ENCODE measurements around the gene BAZ2B. TPM values are rescaled to one million over a fixed set of nuclear protein-coding genes. Genes with fewer than 3 reads are reported as not detected.
"Not testable (repeated sequence)": the region's sequence is repeated elsewhere in the genome, so short reads cannot be mapped to it uniquely, and the experiment has no call there.

The BAZ2B gene
- polyA plus RNA-seq, 3 donors = 73.8 to 95.9 (median 79.9) TPM

DNA sequence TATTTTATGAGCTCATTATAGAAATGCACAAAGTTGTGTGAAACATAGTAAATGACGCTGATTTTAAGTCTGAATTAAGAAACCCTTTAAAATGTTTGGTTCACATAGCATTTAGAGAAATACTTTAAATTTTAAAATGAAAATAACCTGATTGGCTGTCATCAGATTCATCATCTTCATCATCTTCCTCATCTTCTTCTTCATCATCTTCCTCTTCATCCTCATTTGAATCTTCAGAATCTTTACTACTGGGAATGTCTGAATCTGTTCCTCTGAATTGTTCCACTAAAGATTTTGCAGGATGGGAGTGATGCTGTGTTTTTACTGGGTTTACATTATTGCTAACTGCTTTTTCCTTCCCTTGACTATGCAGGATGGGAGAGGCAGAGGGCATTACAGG, 183.7 kb downstream of the BAZ2B start:
- DNase-seq (ENCODE audit: low read depth in 3 of 3, low spot score in 2 of 3) = no peak

DNA sequence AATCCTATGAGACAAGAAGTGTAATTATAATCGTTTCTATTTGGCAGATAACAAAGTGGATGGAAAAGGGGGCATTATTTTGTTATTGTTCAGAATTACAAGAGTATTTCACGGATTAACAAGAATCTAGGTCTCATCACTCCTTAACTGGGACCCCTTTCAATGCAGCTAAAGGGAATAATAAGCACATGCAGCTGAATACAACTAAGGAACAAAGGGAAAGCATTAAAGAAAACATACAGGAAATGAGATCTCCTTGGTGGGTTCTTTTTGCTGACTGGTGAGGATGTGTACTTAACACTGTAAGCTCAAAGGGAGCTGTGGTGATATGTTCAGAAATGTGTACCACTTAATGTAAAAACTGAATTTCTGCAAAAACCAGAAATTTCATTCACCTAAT, 189.3 kb downstream of the BAZ2B start:
- no peak for DNase-seq (ENCODE audit: low read depth in 3 of 3, low spot score in 2 of 3)

- no peak for DNase-seq (ENCODE audit: low read depth in 3 of 3, low spot score in 2 of 3)
Measured at GRCh38 chr2:159419403-159419802, 196.9 kb downstream of the BAZ2B start.

DNA sequence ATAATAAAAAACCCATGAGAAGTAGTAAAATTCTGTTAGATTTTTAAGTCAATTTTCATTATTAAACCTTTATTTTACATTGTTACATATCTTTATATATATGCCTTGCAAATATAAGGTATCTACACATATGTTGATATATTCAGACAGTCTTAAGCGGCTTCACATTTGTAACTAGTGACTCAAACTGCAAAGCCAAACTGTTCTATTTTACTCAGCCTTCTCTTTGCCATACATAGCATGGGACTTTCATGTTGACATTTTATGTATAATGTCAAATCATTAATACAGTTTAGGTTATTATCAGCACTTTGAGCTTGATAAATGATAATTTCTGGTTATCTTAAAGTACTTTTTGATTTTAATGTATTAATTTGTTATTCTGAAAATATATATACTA, 204.9 kb downstream of the BAZ2B start:
- no peak for DNase-seq (ENCODE audit: low read depth in 3 of 3, low spot score in 2 of 3)

GRCh38 chr2:159410276-159410675, 206.1 kb downstream of the BAZ2B start:
- DNase-seq (ENCODE audit: low read depth in 3 of 3, low spot score in 2 of 3) = no peak

DNA sequence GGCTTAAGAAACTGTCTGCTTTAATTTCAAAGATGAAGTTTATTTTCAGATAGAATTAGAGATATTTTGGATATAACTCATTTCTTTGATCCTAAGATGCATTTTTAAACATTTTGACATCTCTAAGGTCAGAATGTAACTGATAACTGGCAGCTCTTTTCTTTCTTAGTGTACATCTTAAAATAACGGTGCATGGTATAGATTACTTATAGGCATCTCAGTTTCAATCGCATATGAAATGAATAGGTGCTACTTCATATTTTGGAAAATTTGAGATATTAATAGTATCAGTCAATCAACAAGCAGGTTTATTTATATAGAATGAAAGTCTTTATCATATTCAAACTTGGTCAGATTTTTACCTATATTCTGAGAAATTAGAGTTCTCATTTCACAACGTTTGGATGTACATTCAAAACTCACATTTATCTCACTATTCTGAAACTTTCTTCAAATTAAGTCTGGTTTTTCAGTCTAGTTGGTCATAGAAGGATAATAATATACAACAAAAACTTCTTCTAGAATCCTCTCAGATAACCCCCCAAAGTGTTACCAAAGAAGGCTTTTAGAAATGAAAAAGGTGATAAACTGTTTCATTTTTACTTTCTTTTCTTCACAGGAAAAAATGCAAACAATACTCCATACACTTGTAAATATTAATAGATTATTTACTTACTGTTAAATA, 207.1 kb downstream of the BAZ2B start:
- DNase-seq (ENCODE audit: low read depth in 3 of 3, low spot score in 2 of 3) = no peak

- no peak for DNase-seq (ENCODE audit: low read depth in 3 of 3, low spot score in 2 of 3)
Measured at GRCh38 chr2:159402790-159403189, 213.6 kb downstream of the BAZ2B start.

GRCh38 chr2:159402160-159402559, 214.2 kb downstream of the BAZ2B start:
- DNase-seq (ENCODE audit: low read depth in 3 of 3, low spot score in 2 of 3) = not testable (repeated sequence)

DNA sequence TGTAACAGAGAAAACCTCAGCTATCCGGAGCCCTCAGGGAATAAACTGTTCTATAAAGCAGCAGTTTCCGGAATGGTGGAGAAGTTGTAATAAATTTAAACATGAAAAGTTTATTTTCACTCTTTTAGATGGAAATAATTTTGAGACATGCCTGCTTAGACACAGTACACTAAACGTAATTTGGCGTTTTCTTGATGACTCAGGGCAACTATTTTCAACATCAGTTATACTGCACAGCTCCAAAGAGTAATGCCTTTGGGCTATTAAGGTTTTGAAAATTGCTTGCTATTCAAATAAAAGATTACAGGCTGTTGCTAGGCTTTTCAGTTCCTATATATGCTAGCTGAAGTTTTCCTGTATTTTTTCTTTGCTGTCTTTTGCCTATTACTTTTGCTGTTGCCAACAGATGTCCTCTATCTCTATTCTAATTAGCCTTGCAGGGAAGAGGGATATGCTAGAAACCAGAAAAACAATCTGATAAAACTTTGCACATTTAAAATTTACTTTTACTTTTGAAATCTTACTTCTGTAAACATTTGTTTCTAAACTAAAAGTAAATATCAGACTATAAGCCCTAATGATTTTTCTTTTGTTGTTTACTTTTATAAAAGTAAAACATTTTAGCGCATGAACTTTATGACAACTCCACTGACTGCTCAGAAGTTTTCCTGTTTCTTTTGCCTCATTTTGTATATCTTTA, 216.5 kb downstream of the BAZ2B start:
- no peak for DNase-seq (ENCODE audit: low read depth in 3 of 3, low spot score in 2 of 3)

DNA sequence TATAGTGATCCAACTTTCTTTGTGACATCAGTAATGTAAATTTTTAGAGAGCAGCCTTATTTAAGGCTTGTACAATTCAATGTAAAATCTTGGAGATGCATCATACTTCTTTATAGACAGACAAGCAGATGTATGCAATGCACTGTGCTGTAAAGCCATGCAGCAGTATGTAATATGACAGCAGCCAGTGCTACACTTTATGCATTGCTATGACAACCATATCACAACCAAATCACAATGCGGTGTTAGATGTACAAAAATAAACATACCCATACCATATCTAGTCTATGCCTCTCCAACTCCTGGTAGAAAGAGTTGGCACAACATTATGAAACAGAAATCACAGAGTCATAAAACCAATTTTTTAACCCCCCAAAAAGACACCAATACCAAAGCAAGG, 219.5 kb downstream of the BAZ2B start:
- no peak for DNase-seq (ENCODE audit: low read depth in 3 of 3, low spot score in 2 of 3)

- no peak for DNase-seq (ENCODE audit: low read depth in 3 of 3, low spot score in 2 of 3)
Measured at GRCh38 chr2:159382447-159383028, 233.8 kb downstream of the BAZ2B start.

DNA sequence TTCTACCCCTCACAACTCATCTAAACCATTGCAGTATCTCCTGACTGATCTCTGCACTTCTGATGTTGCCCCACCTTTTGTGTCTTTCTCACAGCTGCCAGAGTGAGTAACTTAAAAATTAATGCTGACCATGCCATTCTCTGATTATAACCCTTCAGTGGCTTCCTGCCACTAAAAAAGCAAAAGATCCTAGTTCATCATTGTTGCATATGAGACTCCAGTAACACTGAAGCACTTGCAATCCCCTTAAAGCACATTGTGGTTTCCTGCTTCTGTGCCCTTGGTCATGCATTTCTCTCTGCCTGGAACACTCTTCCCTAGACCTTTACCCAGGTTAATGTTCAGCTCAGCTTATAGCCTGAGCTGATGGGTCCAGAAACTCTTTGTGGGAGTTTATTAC, 234.8 kb downstream of the BAZ2B start:
- DNase-seq (ENCODE audit: low read depth in 3 of 3, low spot score in 2 of 3) = no peak

GRCh38 chr2:159380685-159381239, 235.6 kb downstream of the BAZ2B start:
- DNase-seq (ENCODE audit: low read depth in 3 of 3, low spot score in 2 of 3) = no peak

DNA sequence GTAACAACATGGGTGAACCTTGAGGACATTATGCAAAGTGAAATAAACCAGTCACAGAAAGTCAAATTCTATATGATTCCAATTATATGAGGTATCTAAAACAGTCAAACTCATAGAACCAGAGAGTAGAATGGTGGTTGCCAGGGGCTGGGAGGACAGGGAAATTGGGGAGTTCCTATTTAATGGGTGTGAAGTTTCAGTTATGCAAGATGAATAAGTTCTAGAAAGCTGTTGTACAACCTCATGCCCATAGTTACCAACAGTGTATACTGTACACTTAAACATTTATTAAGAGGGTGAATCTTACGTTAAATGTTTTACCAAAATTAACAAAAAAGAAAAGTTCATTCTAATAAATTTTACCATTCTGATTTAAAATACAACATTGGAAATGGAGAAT, 237.2 kb downstream of the BAZ2B start:
- no peak for DNase-seq (ENCODE audit: low read depth in 3 of 3, low spot score in 2 of 3)

GRCh38 chr2:159375241-159375640, 241.1 kb downstream of the BAZ2B start:
- DNase-seq (ENCODE audit: low read depth in 3 of 3, low spot score in 2 of 3) = no peak

DNA sequence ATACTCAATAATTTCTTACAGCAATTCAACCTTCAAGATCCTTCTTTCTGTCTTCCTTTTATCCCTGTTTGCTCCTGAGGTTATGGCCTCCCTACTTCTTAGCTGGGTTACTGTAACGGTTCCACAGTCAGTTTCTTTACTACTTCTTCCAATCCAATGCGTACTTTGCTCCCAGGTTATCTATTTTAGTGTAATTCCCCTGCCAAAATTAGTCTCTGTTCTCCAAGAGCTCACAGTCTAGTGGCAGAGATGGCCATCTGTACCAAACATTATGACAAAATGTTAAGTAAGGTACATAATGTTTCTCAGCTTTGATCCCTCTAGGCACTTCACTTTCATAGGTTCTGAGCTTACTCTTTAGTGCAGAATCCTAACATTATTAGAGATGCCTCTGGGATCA, 244.8 kb downstream of the BAZ2B start:
- no peak for DNase-seq (ENCODE audit: low read depth in 3 of 3, low spot score in 2 of 3)

- DNase-seq (ENCODE audit: low read depth in 3 of 3, low spot score in 2 of 3) = no peak
Measured at GRCh38 chr2:159366538-159366937, 249.8 kb downstream of the BAZ2B start.

DNA sequence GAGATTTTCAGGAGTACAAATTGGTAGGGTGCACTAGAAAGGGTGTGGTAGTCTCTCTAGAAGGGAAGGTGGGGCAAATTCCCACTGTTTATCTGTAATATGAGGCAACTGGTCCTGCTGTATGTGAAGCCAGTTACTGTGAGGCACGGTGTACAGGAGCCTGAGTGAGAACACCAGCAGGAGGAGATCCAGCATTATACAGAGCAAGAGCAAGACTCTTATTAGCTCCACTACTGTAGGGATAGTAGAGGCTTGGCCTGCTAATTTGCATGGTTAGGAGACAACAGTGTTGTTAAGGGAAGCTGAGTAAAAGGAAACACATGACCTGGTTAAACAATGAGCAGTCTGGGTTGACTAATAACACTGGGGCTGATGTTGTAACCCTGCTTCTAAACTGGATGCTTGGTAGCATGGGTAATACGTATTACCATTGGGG, 253.5 kb downstream of the BAZ2B start:
- no peak for DNase-seq (ENCODE audit: low read depth in 3 of 3, low spot score in 2 of 3)

DNA sequence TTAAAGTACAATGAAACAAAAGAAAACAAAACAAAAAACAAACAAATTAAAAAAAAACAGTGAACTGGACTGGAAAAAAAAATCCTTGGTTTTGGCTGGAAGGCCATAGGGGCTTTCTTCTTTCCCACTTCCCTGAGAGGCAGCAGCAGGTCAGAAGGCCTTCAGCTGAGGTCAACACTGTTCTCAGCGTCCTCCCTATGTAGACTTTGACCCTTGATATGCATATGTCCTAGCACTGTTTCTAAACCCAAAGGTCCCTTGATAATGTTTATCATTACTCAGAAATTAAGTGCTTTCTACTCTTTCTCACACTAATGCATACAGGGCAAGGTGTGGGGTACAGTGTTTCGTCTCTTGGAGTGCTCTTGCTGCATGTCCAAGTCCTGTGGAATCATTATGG, 254.3 kb downstream of the BAZ2B start:
- DNase-seq (ENCODE audit: low read depth in 3 of 3, low spot score in 2 of 3) = no peak

GRCh38 chr2:159361603-159362002, 254.7 kb downstream of the BAZ2B start:
- DNase-seq (ENCODE audit: low read depth in 3 of 3, low spot score in 2 of 3) = not testable (repeated sequence)

DNA sequence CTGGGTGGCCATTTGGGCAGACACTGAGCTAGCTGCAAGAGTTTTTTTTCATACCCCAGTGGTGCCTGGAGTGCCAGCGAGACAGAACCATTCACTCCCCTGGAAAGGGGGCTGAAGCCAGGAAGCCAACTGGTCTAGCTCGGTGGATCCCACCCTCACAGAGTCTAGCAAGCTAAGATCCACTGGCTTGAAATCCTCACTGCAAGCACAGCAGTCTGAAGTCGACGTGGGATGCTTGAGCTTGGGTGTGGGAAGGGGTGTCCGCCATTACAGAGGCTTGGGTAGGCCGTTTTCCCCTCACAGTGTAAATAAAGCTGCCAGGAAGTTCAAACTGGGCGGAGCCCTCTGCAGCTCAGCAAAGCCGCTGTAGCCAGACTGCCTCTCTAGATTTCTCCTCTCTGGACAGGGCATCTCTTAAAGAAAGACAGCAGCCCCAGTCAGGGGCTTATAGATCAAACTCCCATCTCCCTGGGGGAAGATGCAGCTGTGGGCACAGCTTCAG, 260.2 kb downstream of the BAZ2B start:
- no peak for DNase-seq (ENCODE audit: low read depth in 3 of 3, low spot score in 2 of 3)

DNA sequence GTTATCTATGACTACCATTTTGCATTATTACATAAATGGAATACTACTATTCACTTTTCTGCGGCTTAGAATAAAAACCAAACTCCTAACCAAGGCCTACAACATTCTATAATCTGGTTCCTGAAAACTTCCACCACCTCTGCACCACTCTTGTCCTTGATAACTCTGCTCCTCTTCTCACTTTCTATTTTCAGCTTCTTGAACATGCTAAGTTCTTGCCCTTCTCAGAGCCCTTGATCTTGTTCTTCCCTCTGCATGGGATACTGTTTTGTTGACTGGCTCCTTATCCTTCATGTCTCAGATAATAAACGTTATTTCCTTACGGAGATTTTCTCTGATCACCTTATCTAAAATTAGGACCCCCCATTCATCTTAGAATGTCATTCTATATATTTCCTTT, 264.4 kb downstream of the BAZ2B start:
- no peak for DNase-seq (ENCODE audit: low read depth in 3 of 3, low spot score in 2 of 3)
